GM23248 (cell line): ENCODE data around the gene VPS39.

Source experiments
- EZH2 ChIP-seq: fragments of 200-600 bp; sonication (generic); IDR thresholded peaks from 2 replicates; pipeline ENCODE4 v1.6.1; 2018; ENCODE audit warnings: antibody characterized with exemption, mild to moderate bottlenecking; ENCODE audit not compliant: insufficient read depth, poor library complexity, severe bottlenecking
- EZH2phosphoT487 ChIP-seq: fragments of 200-600 bp; sonication (generic); IDR thresholded peaks from 2 replicates; pipeline ENCODE4 v1.6.1; 2018; ENCODE audit warnings: antibody characterized with exemption, moderate library complexity, mild to moderate bottlenecking, low read depth; ENCODE audit not compliant: insufficient read depth

DNA sequence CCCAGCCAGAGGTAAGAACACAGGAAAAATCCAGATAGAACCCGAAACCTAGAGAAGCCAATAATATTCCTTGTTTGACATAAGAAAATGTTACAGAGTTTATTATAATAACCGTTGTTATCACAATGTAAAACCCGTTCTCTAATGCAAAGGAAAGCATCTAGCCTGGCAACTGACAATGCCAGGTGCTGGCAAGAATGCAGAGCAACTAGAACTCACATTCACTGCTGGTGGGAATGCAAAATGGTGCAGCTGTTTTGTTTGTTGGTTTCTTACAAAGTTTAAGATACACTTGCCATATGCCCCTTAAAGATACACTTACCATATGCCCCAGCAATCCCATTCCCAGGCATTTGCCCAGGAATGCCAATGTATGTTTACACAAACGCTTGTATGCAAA lies 23.4 kb downstream of the VPS39 start:
- TF ChIP-seq EZH2phosphoT487, result no peak
- TF ChIP-seq EZH2, result no peak
